Testis (tissue), 2 donors: ENCODE data around the gene BCOR.

Experiments used
- CTCF ChIP-seq, 3 experiments: fragments of 450-650 bp in 2 of 3; fragments of 200-600 bp in 1 of 3; sonication (generic) in 1 of 3; IDR thresholded peaks; one replicate each; pipeline ENCODE4 v1.5.1; 2016 to 2019; ENCODE audit warnings: antibody characterized with exemption in 3 of 3, mild to moderate bottlenecking in 2 of 3, moderate library complexity in 1 of 3
- POLR2A ChIP-seq: fragments of 450-650 bp; IDR thresholded peaks from one replicate; pipeline ENCODE4 v1.6.1; 2017; ENCODE audit warnings: antibody characterized with exemption, mild to moderate bottlenecking, moderate library complexity

- no peak for TF ChIP-seq CTCF (IDR thresholded peaks at IDR 0.05)
- no peak for TF ChIP-seq POLR2A
Measured at GRCh38 chrX:40083979-40084359, 13.8 kb downstream of the BCOR start.
